ENCODE data around the gene TBC1D5.

DNA sequence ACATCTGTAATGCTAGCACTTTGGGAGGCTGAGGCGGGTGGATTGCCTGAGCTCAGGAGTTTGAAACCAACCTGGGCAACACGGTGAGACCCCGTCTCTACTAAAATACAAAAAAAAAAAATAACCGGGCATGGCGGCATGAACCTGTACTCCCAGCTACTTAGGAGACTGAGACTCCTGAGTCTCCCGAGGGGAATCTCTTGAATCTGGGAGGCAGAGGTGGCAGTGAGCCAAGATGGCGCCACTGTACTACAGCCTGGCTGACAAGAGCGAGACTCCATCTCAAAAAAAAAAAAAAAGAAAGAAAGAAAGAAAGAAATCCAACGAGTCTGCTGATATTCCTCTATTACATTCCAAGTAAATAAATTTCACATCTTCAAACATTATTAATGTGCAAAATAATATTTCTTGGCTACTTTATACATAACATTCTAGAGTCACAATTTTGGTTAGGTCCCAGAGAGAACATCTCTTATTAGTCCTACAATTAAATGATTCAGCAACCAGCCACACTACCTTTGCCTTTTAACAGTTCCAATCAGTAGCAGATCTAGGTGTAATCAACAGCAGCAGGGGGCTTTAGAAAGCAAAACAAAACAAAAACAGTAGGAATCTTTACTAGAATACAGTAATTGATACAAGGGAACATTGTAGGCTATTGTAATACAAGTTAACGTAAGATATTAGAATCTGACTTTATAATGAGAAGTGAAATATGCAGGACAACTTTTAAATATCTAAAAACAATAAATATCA lies 195.8 kb downstream of the TBC1D5 start:
- TF ChIP-seq POLR2AphosphoS5 (IDR thresholded peaks at IDR 0.05; ENCODE audit: low read depth, low read length) (no peak), TAF1 (IDR thresholded peaks at IDR 0.05; ENCODE audit: borderline replicate concordance, insufficient read depth, low read length) (no peak), SIN3A (IDR thresholded peaks at IDR 0.05; ENCODE audit: borderline replicate concordance, insufficient read depth, low read length) (no peak)
- TF ChIP-seq, protein P1, sequence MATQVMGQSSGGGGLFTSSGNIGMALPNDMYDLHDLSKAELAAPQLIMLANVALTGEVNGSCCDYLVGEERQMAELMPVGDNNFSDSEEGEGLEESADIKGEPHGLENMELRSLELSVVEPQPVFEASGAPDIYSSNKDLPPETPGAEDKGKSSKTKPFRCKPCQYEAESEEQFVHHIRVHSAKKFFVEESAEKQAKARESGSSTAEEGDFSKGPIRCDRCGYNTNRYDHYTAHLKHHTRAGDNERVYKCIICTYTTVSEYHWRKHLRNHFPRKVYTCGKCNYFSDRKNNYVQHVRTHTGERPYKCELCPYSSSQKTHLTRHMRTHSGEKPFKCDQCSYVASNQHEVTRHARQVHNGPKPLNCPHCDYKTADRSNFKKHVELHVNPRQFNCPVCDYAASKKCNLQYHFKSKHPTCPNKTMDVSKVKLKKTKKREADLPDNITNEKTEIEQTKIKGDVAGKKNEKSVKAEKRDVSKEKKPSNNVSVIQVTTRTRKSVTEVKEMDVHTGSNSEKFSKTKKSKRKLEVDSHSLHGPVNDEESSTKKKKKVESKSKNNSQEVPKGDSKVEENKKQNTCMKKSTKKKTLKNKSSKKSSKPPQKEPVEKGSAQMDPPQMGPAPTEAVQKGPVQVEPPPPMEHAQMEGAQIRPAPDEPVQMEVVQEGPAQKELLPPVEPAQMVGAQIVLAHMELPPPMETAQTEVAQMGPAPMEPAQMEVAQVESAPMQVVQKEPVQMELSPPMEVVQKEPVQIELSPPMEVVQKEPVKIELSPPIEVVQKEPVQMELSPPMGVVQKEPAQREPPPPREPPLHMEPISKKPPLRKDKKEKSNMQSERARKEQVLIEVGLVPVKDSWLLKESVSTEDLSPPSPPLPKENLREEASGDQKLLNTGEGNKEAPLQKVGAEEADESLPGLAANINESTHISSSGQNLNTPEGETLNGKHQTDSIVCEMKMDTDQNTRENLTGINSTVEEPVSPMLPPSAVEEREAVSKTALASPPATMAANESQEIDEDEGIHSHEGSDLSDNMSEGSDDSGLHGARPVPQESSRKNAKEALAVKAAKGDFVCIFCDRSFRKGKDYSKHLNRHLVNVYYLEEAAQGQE (IDR thresholded peaks at IDR 0.05; ENCODE audit: insufficient read depth in 1 of 2, low read depth in 2 of 2, low read length in 2 of 2), result no peak

Measured in PFSK-1 (cell line).